ENCODE data around the gene PIM1. TPM values are rescaled to one million over a fixed set of nuclear protein-coding genes. Genes with fewer than 3 reads are reported as not detected.
A peak's percentile ranks its signal among the peaks of the same experiment; 100 is the strongest.

Gene PIM1
- total and polyA plus RNA-seq, 10 donors, result 22.1 to 176 (median 59.3) TPM

DNA sequence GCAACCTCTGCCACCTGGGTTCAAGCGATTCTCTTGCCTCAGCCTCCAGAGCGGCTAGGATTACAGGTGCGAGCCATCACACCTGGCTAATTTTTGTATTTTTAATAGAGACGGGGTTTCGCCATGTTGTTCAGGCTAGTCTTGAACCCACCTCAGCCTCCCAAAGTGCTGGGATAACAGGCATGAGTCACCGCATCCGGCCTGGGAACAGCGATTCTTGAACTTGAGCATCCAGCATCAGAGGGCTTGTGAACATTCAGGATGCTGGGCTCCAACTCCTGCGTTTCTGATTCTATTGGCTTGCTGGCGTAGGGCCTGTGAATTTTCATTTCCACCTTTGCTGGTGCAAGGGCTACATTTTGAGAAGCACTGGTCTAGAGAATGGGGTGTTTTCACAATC, 24.5 kb upstream of the PIM1 start:
- H3K27ac ChIP-seq, result peak overlapping the region in 4 of 8 donors; percentile 41 to 72 (median 70)
- no peak overlapping the region for H3K4me3 ChIP-seq
- no peaks in the 10 kb centered on the region for H3K27me3 ChIP-seq (replicated peaks in 1 of 7)

GRCh38 chr6:37146735-37147157, 23.2 kb upstream of the PIM1 start:
- Histone ChIP-seq H3K4me3 (no peak overlapping the region), H3K27me3 (replicated peaks in 1 of 7) (peaks cover 0 to 3% (median 0%) of the 10 kb centered on the region in 7 donors), H3K9me3 (no peaks in the 10 kb centered on the region), H3K27ac (no peak overlapping the region), H3K4me1 (peaks cover 0 to 18% (median 2%) of the 10 kb centered on the region in 6 donors), H3K36me3 (no peaks in the 10 kb centered on the region)
- no peak for TF ChIP-seq POLR2AphosphoS5 (IDR thresholded peaks at IDR 0.05)
- TF ChIP-seq CTCF (IDR thresholded peaks at IDR 0.05 in 8 of 11, conservative IDR thresholded peaks at IDR 0.05 in 3 of 11), result no peak
- DNase-seq, result no peak
- 89 to 97% (median 96%) methylated on average over 7 of the region's 7 CpGs for WGBS, 5 donors
- intact Hi-C loops (cut with DNase I; ENCODE audit: low total_unique reads), result no loop called here

More for the DNA sequence above, 24.5 kb upstream of the PIM1 start:
- Histone ChIP-seq H3K4me1 (peaks cover 0 to 27% (median 6%) of the 10 kb centered on the region in 6 donors), H3K9me3 (no peaks in the 10 kb centered on the region), H3K36me3 (no peaks in the 10 kb centered on the region)
- no peak for TF ChIP-seq POLR2AphosphoS5 (IDR thresholded peaks at IDR 0.05)
- TF ChIP-seq POLR2A (IDR thresholded peaks at IDR 0.05), result no peak
- TF ChIP-seq CTCF (IDR thresholded peaks at IDR 0.05 in 8 of 11, conservative IDR thresholded peaks at IDR 0.05 in 3 of 11), result no peak
- WGBS, 5 donors, result 92 to 97% (median 93%) methylated on average over 10 of the region's 10 CpGs
- no peak for DNase-seq
- intact Hi-C loops (cut with DNase I; ENCODE audit: low total_unique reads), result no loop called here

GRCh38 chr6:37149745-37150144, 20.2 kb upstream of the PIM1 start:
- peaks cover 0 to 4% (median 0%) of the 10 kb centered on the region in 7 donors for H3K27me3 ChIP-seq (replicated peaks in 1 of 7)
- no peaks in the 10 kb centered on the region for H3K36me3 ChIP-seq
- H3K9me3 ChIP-seq, result no peaks in the 10 kb centered on the region
- H3K4me1 ChIP-seq, result peaks cover 0 to 17% (median under 1%) of the 10 kb centered on the region in 6 donors
- TF ChIP-seq POLR2AphosphoS5 (IDR thresholded peaks at IDR 0.05), result no peak
- no peak for TF ChIP-seq POLR2A (IDR thresholded peaks at IDR 0.05)
- no peak for TF ChIP-seq CTCF (IDR thresholded peaks at IDR 0.05 in 8 of 11, conservative IDR thresholded peaks at IDR 0.05 in 3 of 11)
- intact Hi-C loops (cut with DNase I; ENCODE audit: low total_unique reads), result no loop called here
- no peak overlapping the region for H3K27ac ChIP-seq
- H3K4me3 ChIP-seq, result no peak overlapping the region
- no peak for DNase-seq

DNA sequence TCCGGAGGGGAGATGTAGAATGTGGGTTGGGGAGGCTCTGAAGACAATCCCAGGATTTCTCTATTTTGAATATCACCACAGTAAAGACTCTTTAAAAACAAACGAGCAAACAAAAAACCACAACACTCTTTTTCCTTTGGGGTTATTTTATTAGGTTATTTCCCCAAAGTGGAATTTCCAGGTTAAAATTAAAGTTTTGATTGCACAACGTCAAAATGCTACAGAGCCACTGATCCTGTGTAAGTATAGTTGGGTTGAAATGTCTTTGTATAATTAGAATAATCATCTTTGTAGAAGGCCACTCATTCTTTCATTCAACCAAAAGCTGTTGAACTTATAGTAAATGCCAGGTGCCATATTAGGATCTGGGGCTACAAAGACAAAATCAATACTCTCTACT, 19.6 kb upstream of the PIM1 start:
- no peak for DNase-seq
- Histone ChIP-seq H3K9me3 (no peaks in the 10 kb centered on the region), H3K27me3 (replicated peaks in 1 of 7) (peaks cover 0 to 4% (median 0%) of the 10 kb centered on the region in 7 donors), H3K27ac (no peak overlapping the region), H3K4me3 (no peak overlapping the region), H3K4me1 (peaks cover 0 to 23% (median 6%) of the 10 kb centered on the region in 6 donors), H3K36me3 (no peaks in the 10 kb centered on the region)
- intact Hi-C loops (cut with DNase I; ENCODE audit: low total_unique reads), result no loop called here
- no peak for TF ChIP-seq POLR2AphosphoS5 (IDR thresholded peaks at IDR 0.05)
- TF ChIP-seq CTCF (IDR thresholded peaks at IDR 0.05 in 8 of 11, conservative IDR thresholded peaks at IDR 0.05 in 3 of 11), result no peak
- TF ChIP-seq POLR2A (IDR thresholded peaks at IDR 0.05), result no peak
- WGBS, 5 donors, result 31 to 43% (median 35%) methylated on average over 3 of the region's 3 CpGs
